PC-3 (cell line): ENCODE results near the gene TREM1.

ENCODE experiments used
- EZH2phosphoT487 ChIP-seq: fragments of 300-600 bp; sonication (generic); IDR thresholded peaks from 2 replicates; pipeline ENCODE4 v1.6.1; 2018; ENCODE audit warnings: mild to moderate bottlenecking, antibody characterized with exemption, low read length, borderline replicate concordance
- TF ChIP-seq, protein P1 (sequence below): fragments of 300-600 bp; sonication (generic); conservative IDR thresholded peaks from 2 replicates; pipeline ENCODE4 v1.5.1; 2017; ENCODE audit warnings: antibody characterized with exemption, low read depth, mild to moderate bottlenecking, low read length

DNA sequence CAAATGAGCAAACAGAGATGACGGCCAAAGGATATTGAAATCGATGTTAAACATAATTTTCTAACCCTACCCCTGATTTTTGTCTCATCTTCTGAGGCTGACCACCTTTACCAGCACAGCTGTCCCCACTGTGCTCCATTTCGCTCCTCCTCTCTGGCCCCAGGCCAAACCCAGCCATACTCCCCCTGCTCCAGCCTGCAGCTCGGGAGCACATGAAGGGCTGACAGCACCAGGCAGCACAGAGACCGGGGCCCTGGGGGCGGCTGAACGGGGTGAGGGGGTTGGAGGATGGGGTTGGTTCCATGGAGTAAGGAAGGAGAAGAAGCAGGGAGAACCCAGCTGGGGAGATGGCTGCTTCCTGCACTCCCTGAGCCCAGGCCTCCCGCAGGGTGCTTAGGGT is 45.8 kb upstream of the TREM1 start:
- TF ChIP-seq, protein P1, sequence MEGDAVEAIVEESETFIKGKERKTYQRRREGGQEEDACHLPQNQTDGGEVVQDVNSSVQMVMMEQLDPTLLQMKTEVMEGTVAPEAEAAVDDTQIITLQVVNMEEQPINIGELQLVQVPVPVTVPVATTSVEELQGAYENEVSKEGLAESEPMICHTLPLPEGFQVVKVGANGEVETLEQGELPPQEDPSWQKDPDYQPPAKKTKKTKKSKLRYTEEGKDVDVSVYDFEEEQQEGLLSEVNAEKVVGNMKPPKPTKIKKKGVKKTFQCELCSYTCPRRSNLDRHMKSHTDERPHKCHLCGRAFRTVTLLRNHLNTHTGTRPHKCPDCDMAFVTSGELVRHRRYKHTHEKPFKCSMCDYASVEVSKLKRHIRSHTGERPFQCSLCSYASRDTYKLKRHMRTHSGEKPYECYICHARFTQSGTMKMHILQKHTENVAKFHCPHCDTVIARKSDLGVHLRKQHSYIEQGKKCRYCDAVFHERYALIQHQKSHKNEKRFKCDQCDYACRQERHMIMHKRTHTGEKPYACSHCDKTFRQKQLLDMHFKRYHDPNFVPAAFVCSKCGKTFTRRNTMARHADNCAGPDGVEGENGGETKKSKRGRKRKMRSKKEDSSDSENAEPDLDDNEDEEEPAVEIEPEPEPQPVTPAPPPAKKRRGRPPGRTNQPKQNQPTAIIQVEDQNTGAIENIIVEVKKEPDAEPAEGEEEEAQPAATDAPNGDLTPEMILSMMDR: no peak
- TF ChIP-seq EZH2phosphoT487: no peak
